Thymus (tissue), 11 donors: ENCODE data around the gene GALNTL6. TPM values are rescaled to one million over a fixed set of nuclear protein-coding genes. Genes with fewer than 3 reads are reported as not detected.

ENCODE experiments used
- DNase-seq, 9 donors: peaks; one replicate each; pipeline ENCODE4 v3.0.0-alpha.2; 2013; ENCODE audit warnings: low spot score in 9 of 9, low read depth in 6 of 9, missing footprints in 1 of 9
- H3K27ac ChIP-seq, 2 donors: one replicate each; pipeline ENCODE4 v1.5.1; 2013; ENCODE audit warnings: control low read depth in 1 of 2, low read depth in 1 of 2, low read length in 1 of 2, mild to moderate bottlenecking in 1 of 2, moderate library complexity in 1 of 2
- H3K27me3 ChIP-seq, 2 donors: one replicate each; pipeline ENCODE4 v1.5.1; 2013; ENCODE audit warnings: low read length in 1 of 2; ENCODE audit not compliant: control insufficient read depth in 2 of 2, insufficient read depth in 1 of 2
- H3K36me3 ChIP-seq, 2 donors: one replicate each; pipeline ENCODE4 v1.5.1; 2013; ENCODE audit warnings: low read length in 1 of 2, mild to moderate bottlenecking in 1 of 2, moderate library complexity in 1 of 2; ENCODE audit not compliant: control insufficient read depth in 2 of 2, insufficient read depth in 2 of 2
- H3K4me1 ChIP-seq, 2 donors: one replicate each; pipeline ENCODE4 v1.5.1; 2013; ENCODE audit warnings: low read length in 2 of 2; ENCODE audit not compliant: control insufficient read depth in 2 of 2, insufficient read depth in 2 of 2
- H3K4me3 ChIP-seq, 2 donors: one replicate each; pipeline ENCODE4 v1.5.1; 2013; ENCODE audit warnings: low read length in 2 of 2, control low read depth in 1 of 2, mild to moderate bottlenecking in 1 of 2
- H3K9me3 ChIP-seq, 2 donors: one replicate each; pipeline ENCODE4 v1.5.1; 2013; ENCODE audit warnings: low read length in 1 of 2, mild to moderate bottlenecking in 1 of 2; ENCODE audit not compliant: control insufficient read depth in 2 of 2, insufficient read depth in 1 of 2
- WGBS: extraction: QIAGEN DNeasy Blood & Tissue Kit; methylation state at CpG from one replicate; pipeline ENCODE4 v1.1.7; 2013; 5-methylcytosine and 5-hydroxymethylcytosine counted together
- polyA plus RNA-seq: library from polyadenylated mRNA; stranded (reverse); fragments of 200-250 nt; gene quantifications from one replicate; pipeline ENCODE4 v1.2.3, GENCODE V29; 2013
- total RNA-seq: library from RNA; stranded (reverse); fragments of 120-200 nt; gene quantifications from one replicate; pipeline ENCODE4 v1.2.4, GENCODE V29; 2013
- donor health status: healthy.

GALNTL6 gene
- total and polyA plus RNA-seq, 2 donors = 0.05 TPM

GRCh38 chr4:172691552-172691951 lies 878.3 kb downstream of the GALNTL6 start:
- Histone ChIP-seq H3K9me3 (peaks cover 0 to 3% of the 10 kb centered on the region in 2 donors), H3K4me1 (no peaks in the 10 kb centered on the region), H3K36me3 (no peaks in the 10 kb centered on the region), H3K27me3 (no peaks in the 10 kb centered on the region), H3K27ac (no peak overlapping the region), H3K4me3 (no peak overlapping the region)
- no peak for DNase-seq

- no peak overlapping the region for H3K27ac ChIP-seq
- H3K27me3 ChIP-seq = no peaks in the 10 kb centered on the region
- 70% methylated on average over 2 of the region's 2 CpGs for WGBS
- no peaks in the 10 kb centered on the region for H3K4me1 ChIP-seq
- DNase-seq = no peak
- H3K4me3 ChIP-seq = no peak overlapping the region
- no peaks in the 10 kb centered on the region for H3K36me3 ChIP-seq
- H3K9me3 ChIP-seq = peaks cover 0 to 3% of the 10 kb centered on the region in 2 donors
Measured at GRCh38 chr4:172692701-172693100, 879.5 kb downstream of the GALNTL6 start.

GRCh38 chr4:172698256-172698655 lies 885.1 kb downstream of the GALNTL6 start:
- H3K9me3 ChIP-seq = no peaks in the 10 kb centered on the region
- no peaks in the 10 kb centered on the region for H3K36me3 ChIP-seq
- H3K4me1 ChIP-seq = no peaks in the 10 kb centered on the region
- 32% methylated on average over 4 of the region's 4 CpGs for WGBS
- H3K27me3 ChIP-seq = no peaks in the 10 kb centered on the region
- H3K4me3 ChIP-seq = no peak overlapping the region
- no peak overlapping the region for H3K27ac ChIP-seq
- no peak for DNase-seq

GRCh38 chr4:172705565-172705964 lies 892.4 kb downstream of the GALNTL6 start:
- peaks cover 1 to 7% of the 10 kb centered on the region in 2 donors for H3K9me3 ChIP-seq
- no peak for DNase-seq
- no peaks in the 10 kb centered on the region for H3K27me3 ChIP-seq
- no peaks in the 10 kb centered on the region for H3K4me1 ChIP-seq
- no peak overlapping the region for H3K4me3 ChIP-seq
- no peak overlapping the region for H3K27ac ChIP-seq
- H3K36me3 ChIP-seq = no peaks in the 10 kb centered on the region

- no peak overlapping the region for H3K27ac ChIP-seq
- no peak for DNase-seq
Measured at GRCh38 chr4:172706000-172706399, 892.8 kb downstream of the GALNTL6 start.

GRCh38 chr4:172707622-172708021 lies 894.4 kb downstream of the GALNTL6 start:
- DNase-seq = peak in 2 of 9 donors; percentile 1 to 28
- H3K4me3 ChIP-seq = no peak overlapping the region

More at GRCh38 chr4:172706000-172706399, 892.8 kb downstream of the GALNTL6 start:
- no peaks in the 10 kb centered on the region for H3K36me3 ChIP-seq
- H3K27me3 ChIP-seq = no peaks in the 10 kb centered on the region
- H3K9me3 ChIP-seq = peaks cover 1 to 7% of the 10 kb centered on the region in 2 donors
- H3K4me3 ChIP-seq = no peak overlapping the region
- no peaks in the 10 kb centered on the region for H3K4me1 ChIP-seq

GRCh38 chr4:172708184-172708583 lies 895.0 kb downstream of the GALNTL6 start:
- Histone ChIP-seq H3K27me3 (no peaks in the 10 kb centered on the region), H3K4me3 (no peak overlapping the region), H3K36me3 (no peaks in the 10 kb centered on the region), H3K4me1 (no peaks in the 10 kb centered on the region), H3K9me3 (peaks cover 1 to 7% of the 10 kb centered on the region in 2 donors), H3K27ac (no peak overlapping the region)
- WGBS = 83% methylated on average over 5 of the region's 5 CpGs
- no peak for DNase-seq

More at GRCh38 chr4:172707622-172708021, 894.4 kb downstream of the GALNTL6 start:
- 80% methylated on average over 1 of the region's 1 CpG for WGBS
- no peak overlapping the region for H3K27ac ChIP-seq
- peaks cover 1 to 7% of the 10 kb centered on the region in 2 donors for H3K9me3 ChIP-seq
- H3K4me1 ChIP-seq = no peaks in the 10 kb centered on the region
- no peaks in the 10 kb centered on the region for H3K27me3 ChIP-seq
- no peaks in the 10 kb centered on the region for H3K36me3 ChIP-seq

GRCh38 chr4:172709376-172709775 lies 896.2 kb downstream of the GALNTL6 start:
- DNase-seq = no peak
- H3K4me3 ChIP-seq = no peak overlapping the region
- peaks cover 1 to 7% of the 10 kb centered on the region in 2 donors for H3K9me3 ChIP-seq
- 82% methylated on average over 1 of the region's 1 CpG for WGBS
- H3K4me1 ChIP-seq = no peaks in the 10 kb centered on the region
- H3K36me3 ChIP-seq = no peaks in the 10 kb centered on the region
- no peaks in the 10 kb centered on the region for H3K27me3 ChIP-seq
- no peak overlapping the region for H3K27ac ChIP-seq

GRCh38 chr4:172716291-172716690 lies 903.1 kb downstream of the GALNTL6 start:
- H3K36me3 ChIP-seq = no peaks in the 10 kb centered on the region
- H3K27me3 ChIP-seq = no peaks in the 10 kb centered on the region
- no peak overlapping the region for H3K4me3 ChIP-seq
- 77% methylated on average over 9 of the region's 9 CpGs for WGBS
- H3K27ac ChIP-seq = no peak overlapping the region
- DNase-seq = no peak
- peaks cover 0 to 3% of the 10 kb centered on the region in 2 donors for H3K9me3 ChIP-seq
- no peaks in the 10 kb centered on the region for H3K4me1 ChIP-seq

- Histone ChIP-seq H3K9me3 (peaks cover 0 to 3% of the 10 kb centered on the region in 2 donors), H3K27ac (no peak overlapping the region), H3K4me3 (no peak overlapping the region), H3K27me3 (no peaks in the 10 kb centered on the region), H3K36me3 (no peaks in the 10 kb centered on the region), H3K4me1 (no peaks in the 10 kb centered on the region)
- no peak for DNase-seq
- 92% methylated on average over 4 of the region's 4 CpGs for WGBS
Measured at GRCh38 chr4:172721659-172722058, 908.5 kb downstream of the GALNTL6 start.
